Measurements from ENCODE around the gene NUMB. TPM values are rescaled to one million over a fixed set of nuclear protein-coding genes. Genes with fewer than 3 reads are reported as not detected.

Gene NUMB
- total RNA-seq, 3 donors from 2014 or later (not counting 1 experiment from before 2014, with no cell fraction given): 50.0 to 67.4 (median 56.3) TPM

DNA sequence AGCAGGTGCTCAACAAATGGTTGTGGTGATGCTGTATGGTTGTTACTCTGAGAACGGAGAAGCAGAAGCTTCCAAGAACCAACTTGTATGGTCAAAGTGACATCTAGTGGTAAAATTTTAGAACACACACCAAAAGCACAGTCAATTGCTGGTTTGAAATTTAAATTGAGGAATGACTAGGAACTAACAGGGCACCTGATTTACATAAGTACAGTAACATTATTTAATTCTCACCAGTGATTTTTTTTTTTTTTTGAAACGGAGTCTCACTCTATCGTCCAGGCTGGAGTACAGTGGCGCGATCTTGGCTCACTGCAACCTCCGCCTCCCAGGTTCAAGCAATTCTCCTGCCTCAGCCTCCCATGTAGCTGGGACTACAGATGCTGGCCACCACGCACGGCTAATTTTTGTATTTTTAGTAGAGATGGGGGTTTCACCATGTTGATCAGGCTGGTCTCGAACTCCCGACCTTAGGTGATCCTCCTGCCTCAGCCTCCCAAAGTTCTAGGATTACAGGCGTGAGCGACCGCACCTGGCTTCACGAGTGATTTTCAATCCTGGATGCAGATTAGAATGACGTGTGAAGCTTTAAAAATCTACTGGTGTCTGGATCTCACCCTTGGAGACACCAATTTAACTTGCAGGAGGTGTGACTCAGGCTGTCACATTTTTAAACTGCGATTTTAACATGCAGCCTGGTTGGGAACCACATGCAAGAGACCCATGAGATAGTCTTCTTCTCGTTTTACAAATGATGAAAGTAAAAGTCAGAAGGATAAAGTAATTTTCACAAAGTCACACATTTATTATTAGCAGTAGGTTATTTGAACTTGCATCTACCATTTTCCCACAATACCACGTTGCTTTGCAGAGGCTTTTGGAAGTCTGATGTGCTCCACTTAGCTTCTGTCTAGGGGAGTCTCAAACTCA, 14.1 kb upstream of the NUMB start:
- H3K27me3 ChIP-seq (ENCODE audit: control insufficient read depth, insufficient read depth, low read length): no peaks in the 10 kb centered on the region
- Mint-ChIP-seq H3K27me3 (ENCODE audit: low read depth in 2 of 2) (peaks cover 0 to 8% of the 10 kb centered on the region in 2 donors), H3K27ac (no peak overlapping the region), H3K9me3 (no peaks in the 10 kb centered on the region), H3K4me1 (peaks cover 0 to 6% of the 10 kb centered on the region in 2 donors), H3K36me3 (no peaks in the 10 kb centered on the region), H3K4me3 (no peak overlapping the region)
- ATAC-seq (peak; percentile 84 to 91 (median 86)), DNase-seq (peak in 1 of 2 donors; percentile 77)
- no peaks in the 10 kb centered on the region for H3K4me1 ChIP-seq (ENCODE audit: control insufficient read depth, insufficient read depth, low read length)
- no peaks in the 10 kb centered on the region for H3K36me3 ChIP-seq (ENCODE audit: control insufficient read depth, insufficient read depth, low read length)
- TF ChIP-seq, protein P1, sequence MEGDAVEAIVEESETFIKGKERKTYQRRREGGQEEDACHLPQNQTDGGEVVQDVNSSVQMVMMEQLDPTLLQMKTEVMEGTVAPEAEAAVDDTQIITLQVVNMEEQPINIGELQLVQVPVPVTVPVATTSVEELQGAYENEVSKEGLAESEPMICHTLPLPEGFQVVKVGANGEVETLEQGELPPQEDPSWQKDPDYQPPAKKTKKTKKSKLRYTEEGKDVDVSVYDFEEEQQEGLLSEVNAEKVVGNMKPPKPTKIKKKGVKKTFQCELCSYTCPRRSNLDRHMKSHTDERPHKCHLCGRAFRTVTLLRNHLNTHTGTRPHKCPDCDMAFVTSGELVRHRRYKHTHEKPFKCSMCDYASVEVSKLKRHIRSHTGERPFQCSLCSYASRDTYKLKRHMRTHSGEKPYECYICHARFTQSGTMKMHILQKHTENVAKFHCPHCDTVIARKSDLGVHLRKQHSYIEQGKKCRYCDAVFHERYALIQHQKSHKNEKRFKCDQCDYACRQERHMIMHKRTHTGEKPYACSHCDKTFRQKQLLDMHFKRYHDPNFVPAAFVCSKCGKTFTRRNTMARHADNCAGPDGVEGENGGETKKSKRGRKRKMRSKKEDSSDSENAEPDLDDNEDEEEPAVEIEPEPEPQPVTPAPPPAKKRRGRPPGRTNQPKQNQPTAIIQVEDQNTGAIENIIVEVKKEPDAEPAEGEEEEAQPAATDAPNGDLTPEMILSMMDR (IDR thresholded peaks at IDR 0.05): peak; percentile 74
- intact Hi-C loops (cut with micrococcal nuclease): loop anchor here (1.0 kb wide), 3 partner anchors 14 to 299 kb away; partner anchors contain the start of gene NUMB
- no peak overlapping the region for H3K27ac ChIP-seq (ENCODE audit: low read length)
- WGBS (ENCODE audit: insufficient coverage): 58% methylated on average over 17 of the region's 18 CpGs
- no peaks in the 10 kb centered on the region for H3K9me3 ChIP-seq (ENCODE audit: control insufficient read depth, insufficient read depth, low read length)
- no peak overlapping the region for H3K4me3 ChIP-seq (ENCODE audit: low read length)

DNA sequence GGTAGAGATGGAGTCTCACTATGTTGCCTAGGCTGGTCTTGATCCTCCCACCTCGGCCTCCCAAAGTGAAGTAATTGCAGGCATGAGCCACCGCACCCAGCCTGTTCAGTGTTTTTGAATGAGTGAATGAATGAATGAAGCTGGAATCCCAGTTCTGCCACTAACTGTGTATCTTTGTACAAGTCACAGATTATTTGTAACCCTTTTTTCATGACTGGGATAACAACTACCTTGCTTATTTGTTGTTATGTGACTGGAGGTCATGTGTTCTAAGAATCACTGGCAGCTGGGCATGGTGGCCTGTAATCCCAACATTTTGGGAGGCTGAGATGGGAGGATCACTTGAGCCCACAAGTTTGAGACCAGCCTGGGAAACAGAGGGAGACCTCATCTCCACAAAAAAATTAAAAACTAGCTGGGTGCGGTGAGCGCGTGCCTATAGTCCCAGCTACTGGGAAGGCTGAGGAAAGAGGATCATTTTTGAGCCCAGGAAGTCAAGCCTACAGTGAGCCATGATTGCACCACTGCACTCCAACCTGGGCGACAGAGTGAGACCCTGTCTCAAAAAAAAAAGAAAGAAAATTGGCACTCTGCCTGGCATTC, 13.3 kb upstream of the NUMB start:
- H3K27me3 Mint-ChIP-seq (ENCODE audit: low read depth in 2 of 2): peaks cover 0 to 8% of the 10 kb centered on the region in 2 donors
- WGBS (ENCODE audit: insufficient coverage): 80% methylated on average over 6 of the region's 6 CpGs
- intact Hi-C loops (cut with micrococcal nuclease): loop anchor here (1.0 kb wide), 3 partner anchors 13 to 298 kb away; partner anchors contain the start of gene NUMB

DNA sequence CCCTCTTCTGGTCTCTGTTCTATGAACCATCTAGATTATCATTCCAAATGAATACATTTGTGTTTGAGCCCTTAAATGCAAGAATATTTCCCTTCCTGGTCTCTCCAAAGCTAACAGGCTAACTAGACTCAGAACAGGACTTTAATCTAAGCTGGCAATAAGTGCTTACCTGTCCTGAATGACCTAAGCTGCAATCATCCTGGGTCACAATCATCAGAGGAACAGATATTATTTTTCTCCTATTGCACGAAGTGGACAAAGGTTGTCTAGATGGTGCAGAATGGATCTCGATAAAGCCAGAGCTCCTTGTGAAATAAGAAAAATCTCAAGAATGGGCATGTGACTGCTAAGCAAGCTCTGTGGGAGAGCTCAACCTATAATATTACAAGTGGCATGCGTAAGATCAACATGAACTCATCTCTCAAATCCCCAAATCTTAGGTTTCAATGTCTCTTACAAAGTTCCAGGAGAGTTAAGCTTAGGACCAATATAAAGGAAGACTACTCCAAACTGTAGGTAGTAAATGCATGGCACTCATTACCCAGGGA, 10.6 kb upstream of the NUMB start:
- DNase-seq (no peak), ATAC-seq (no peak)
- 95% methylated on average over 3 of the region's 3 CpGs for WGBS (ENCODE audit: insufficient coverage)
- no peak overlapping the region for H3K27ac Mint-ChIP-seq
- no peaks in the 10 kb centered on the region for H3K9me3 Mint-ChIP-seq
- H3K4me1 ChIP-seq (ENCODE audit: control insufficient read depth, insufficient read depth, low read length): peaks cover 4% of the 10 kb centered on the region
- H3K27ac ChIP-seq (ENCODE audit: low read length): no peak overlapping the region
- no peaks in the 10 kb centered on the region for H3K36me3 Mint-ChIP-seq
- H3K27me3 Mint-ChIP-seq (ENCODE audit: low read depth in 2 of 2): peaks cover 0 to 3% of the 10 kb centered on the region in 2 donors
- no peaks in the 10 kb centered on the region for H3K9me3 ChIP-seq (ENCODE audit: control insufficient read depth, insufficient read depth, low read length)
- H3K4me1 Mint-ChIP-seq: peaks cover 0 to 11% of the 10 kb centered on the region in 2 donors
- no peak overlapping the region for H3K4me3 Mint-ChIP-seq
- no peaks in the 10 kb centered on the region for H3K36me3 ChIP-seq (ENCODE audit: control insufficient read depth, insufficient read depth, low read length)
- no peaks in the 10 kb centered on the region for H3K27me3 ChIP-seq (ENCODE audit: control insufficient read depth, insufficient read depth, low read length)
- H3K4me3 ChIP-seq (ENCODE audit: low read length): no peak overlapping the region
- intact Hi-C loops (cut with micrococcal nuclease): no loop called here
- TF ChIP-seq, protein P1 (IDR thresholded peaks at IDR 0.05): no peak

More for the DNA sequence above, 13.3 kb upstream of the NUMB start:
- peak in 1 of 3 donors; percentile 12 for ATAC-seq
- no peak for DNase-seq
- TF ChIP-seq, protein P1 (IDR thresholded peaks at IDR 0.05): no peak
- Mint-ChIP-seq H3K4me1 (peaks cover 0 to 6% of the 10 kb centered on the region in 2 donors), H3K4me3 (no peak overlapping the region), H3K27ac (no peak overlapping the region), H3K36me3 (no peaks in the 10 kb centered on the region), H3K9me3 (no peaks in the 10 kb centered on the region)
- no peak overlapping the region for H3K4me3 ChIP-seq (ENCODE audit: low read length)
- H3K36me3 ChIP-seq (ENCODE audit: control insufficient read depth, insufficient read depth, low read length): no peaks in the 10 kb centered on the region
- no peaks in the 10 kb centered on the region for H3K4me1 ChIP-seq (ENCODE audit: control insufficient read depth, insufficient read depth, low read length)
- H3K9me3 ChIP-seq (ENCODE audit: control insufficient read depth, insufficient read depth, low read length): no peaks in the 10 kb centered on the region
- H3K27ac ChIP-seq (ENCODE audit: low read length): no peak overlapping the region
- H3K27me3 ChIP-seq (ENCODE audit: control insufficient read depth, insufficient read depth, low read length): no peaks in the 10 kb centered on the region

Data from natural killer cell (primary cell).